Kidney epithelial cell (primary cell): ENCODE measurements around the gene SUV39H1. TPM values are rescaled to one million over a fixed set of nuclear protein-coding genes. Genes with fewer than 3 reads are reported as not detected.
A peak's percentile ranks its signal among the peaks of the same experiment; 100 is the strongest.

ENCODE experiments used
- DNase-seq: peaks from one replicate; pipeline ENCODE4 v3.0.0-alpha.2; 2010; ENCODE audit warnings: low read depth
- H3K27me3 ChIP-seq: 2 replicates; pipeline ENCODE4 v1.6.0; 2011; ENCODE audit warnings: low read length; ENCODE audit not compliant: control insufficient read depth, insufficient read depth
- H3K36me3 ChIP-seq: 2 replicates; pipeline ENCODE4 v1.5.1; 2011; ENCODE audit warnings: low read length; ENCODE audit not compliant: control insufficient read depth, insufficient read depth
- H3K4me3 ChIP-seq: 2 replicates; pipeline ENCODE4 v1.5.1; 2011; ENCODE audit warnings: low read depth, mild to moderate bottlenecking, control low read depth, low read length
- total RNA-seq: library from RNA; depleted of rRNA; stranded (reverse); fragments of >200 nt; gene quantifications from 2 replicates; pipeline ENCODE4 v1.2.3, GENCODE V29; 2015
- TF ChIP-seq, protein P1 (sequence below): IDR thresholded peaks from 2 replicates; pipeline ENCODE4 v1.5.1; 2011; ENCODE audit warnings: mild to moderate bottlenecking, moderate library complexity, low read length, control low read depth, inconsistent platforms; ENCODE audit not compliant: insufficient read depth, poor library complexity, severe bottlenecking

Gene SUV39H1
- total RNA-seq, 1 donor from 2014 or later: 7.6 TPM

DNA sequence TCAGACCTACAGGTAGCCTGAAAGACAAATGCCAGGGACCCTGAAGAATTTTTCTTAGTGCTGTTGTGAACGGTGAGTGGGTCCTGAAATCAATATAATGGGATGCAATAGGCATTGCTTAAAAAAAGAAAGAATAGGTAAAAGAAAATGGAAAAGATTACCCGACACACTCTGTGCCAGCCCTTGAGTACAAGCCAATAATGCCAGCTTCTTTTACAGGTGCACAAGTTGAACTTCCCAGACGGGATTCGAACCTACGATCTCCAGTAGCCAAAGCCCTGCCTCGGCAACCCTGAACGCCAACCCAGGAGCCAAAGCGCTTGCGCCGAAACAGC, 40.3 kb downstream of the SUV39H1 start:
- H3K4me3 ChIP-seq: peak overlapping the region; percentile 32
- no peaks in the 10 kb centered on the region for H3K36me3 ChIP-seq
- no peaks in the 10 kb centered on the region for H3K27me3 ChIP-seq
- TF ChIP-seq, protein P1, sequence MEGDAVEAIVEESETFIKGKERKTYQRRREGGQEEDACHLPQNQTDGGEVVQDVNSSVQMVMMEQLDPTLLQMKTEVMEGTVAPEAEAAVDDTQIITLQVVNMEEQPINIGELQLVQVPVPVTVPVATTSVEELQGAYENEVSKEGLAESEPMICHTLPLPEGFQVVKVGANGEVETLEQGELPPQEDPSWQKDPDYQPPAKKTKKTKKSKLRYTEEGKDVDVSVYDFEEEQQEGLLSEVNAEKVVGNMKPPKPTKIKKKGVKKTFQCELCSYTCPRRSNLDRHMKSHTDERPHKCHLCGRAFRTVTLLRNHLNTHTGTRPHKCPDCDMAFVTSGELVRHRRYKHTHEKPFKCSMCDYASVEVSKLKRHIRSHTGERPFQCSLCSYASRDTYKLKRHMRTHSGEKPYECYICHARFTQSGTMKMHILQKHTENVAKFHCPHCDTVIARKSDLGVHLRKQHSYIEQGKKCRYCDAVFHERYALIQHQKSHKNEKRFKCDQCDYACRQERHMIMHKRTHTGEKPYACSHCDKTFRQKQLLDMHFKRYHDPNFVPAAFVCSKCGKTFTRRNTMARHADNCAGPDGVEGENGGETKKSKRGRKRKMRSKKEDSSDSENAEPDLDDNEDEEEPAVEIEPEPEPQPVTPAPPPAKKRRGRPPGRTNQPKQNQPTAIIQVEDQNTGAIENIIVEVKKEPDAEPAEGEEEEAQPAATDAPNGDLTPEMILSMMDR: no peak
- no peak for DNase-seq

DNA sequence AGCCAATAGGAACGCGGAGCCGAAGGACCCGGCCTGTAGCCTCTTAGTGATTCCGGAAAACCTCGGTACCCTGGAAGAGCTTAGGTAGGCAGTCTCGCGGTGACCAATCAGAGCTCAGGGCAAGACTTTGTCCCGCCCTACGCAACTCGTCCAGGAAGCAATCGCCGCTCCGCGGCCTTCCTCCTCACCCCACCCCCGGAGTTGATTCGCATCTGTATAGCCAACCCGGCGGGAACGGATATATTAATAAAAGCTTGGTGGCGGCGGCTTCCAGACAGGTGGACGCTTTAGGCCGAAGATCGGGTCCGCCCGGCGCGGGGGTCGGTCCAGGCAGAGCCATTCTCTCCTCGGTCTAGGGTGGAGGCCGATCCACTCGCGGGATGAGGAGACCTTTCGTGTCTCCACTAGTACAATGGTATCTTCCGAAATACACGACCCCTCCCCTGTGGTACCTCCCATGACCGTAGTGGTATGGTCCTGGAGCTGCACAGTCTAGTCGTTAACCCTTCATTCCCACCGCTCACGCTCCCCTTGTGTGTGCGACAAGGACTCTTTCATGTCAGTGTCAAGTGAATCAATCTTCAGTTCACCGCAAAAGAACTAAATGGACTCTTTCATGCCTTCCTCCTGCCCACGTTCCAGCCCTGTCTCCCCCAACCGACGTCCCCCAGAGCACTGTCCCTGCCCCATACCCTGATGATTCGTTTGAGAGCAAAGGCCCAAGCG, 40.8 kb downstream of the SUV39H1 start:
- peak; percentile 93 for DNase-seq
- Histone ChIP-seq H3K27me3 (no peaks in the 10 kb centered on the region), H3K4me3 (peak overlapping the region; percentile 64), H3K36me3 (no peaks in the 10 kb centered on the region)
- TF ChIP-seq, protein P1: no peak

DNA sequence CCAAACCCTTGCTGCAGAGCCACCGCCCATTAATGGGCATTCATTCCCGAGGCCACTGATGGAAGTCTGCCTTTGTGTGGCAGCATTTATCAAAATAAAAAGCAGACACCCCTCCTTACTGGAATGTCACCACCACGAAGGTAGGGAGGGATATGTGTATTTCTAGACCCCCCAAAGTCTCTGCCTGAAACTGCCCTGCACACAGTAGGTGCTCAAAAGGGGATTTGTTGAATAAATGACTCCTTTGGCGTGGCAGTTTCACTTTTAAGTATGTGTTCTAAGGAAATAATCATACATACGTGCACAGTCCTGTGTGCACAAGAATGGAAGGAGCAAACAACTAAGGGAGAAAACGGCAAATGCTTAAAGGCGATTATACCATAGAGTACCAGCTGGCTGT, 41.4 kb downstream of the SUV39H1 start:
- TF ChIP-seq, protein P1: no peak
- Histone ChIP-seq H3K36me3 (no peaks in the 10 kb centered on the region), H3K4me3 (peak overlapping the region; percentile 64), H3K27me3 (no peaks in the 10 kb centered on the region)
- no peak for DNase-seq

DNA sequence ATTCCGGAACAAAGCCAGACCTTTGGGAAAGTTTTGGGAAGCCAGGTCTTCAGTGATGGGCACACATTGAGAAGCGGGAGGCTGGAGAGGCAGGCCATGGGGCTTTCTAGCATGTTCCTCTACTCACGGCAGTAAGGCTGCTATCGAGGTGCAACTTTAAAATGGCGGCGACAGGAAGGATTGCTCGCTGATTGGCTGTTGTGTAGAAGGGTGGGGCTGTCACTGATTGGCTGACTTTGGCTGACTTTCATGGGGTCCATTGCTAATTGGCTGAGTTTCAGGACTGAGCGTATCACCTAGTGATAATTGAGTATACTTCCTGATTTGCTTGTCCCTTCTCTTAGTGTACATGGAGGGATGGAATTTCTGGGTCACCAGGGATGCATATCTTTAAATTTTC, 45.3 kb downstream of the SUV39H1 start:
- H3K4me3 ChIP-seq: no peak overlapping the region
- DNase-seq: no peak
- TF ChIP-seq, protein P1: no peak
- no peaks in the 10 kb centered on the region for H3K27me3 ChIP-seq
- H3K36me3 ChIP-seq: no peaks in the 10 kb centered on the region

DNA sequence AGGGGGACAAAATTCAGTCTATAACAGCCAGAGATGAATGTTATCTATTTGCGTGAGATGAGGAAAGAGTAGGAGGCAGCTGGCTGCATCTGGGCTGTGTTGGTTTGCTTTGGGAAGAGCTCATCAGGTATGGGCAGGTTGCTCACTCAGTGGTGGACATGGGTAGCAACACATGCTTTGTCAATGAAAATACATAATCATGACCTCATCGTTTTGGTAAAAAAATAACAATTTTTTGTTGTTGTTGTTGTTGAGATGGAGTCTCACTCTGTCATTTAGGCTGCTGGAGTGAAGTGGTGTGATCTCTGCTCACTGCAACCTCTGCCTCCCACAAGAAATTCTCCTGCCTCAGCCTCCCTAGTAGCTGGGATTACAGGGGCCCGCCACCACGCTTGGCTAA, 48.7 kb downstream of the SUV39H1 start:
- TF ChIP-seq, protein P1: no peak
- no peak overlapping the region for H3K4me3 ChIP-seq
- DNase-seq: no peak
- H3K36me3 ChIP-seq: no peaks in the 10 kb centered on the region
- H3K27me3 ChIP-seq: no peaks in the 10 kb centered on the region

DNA sequence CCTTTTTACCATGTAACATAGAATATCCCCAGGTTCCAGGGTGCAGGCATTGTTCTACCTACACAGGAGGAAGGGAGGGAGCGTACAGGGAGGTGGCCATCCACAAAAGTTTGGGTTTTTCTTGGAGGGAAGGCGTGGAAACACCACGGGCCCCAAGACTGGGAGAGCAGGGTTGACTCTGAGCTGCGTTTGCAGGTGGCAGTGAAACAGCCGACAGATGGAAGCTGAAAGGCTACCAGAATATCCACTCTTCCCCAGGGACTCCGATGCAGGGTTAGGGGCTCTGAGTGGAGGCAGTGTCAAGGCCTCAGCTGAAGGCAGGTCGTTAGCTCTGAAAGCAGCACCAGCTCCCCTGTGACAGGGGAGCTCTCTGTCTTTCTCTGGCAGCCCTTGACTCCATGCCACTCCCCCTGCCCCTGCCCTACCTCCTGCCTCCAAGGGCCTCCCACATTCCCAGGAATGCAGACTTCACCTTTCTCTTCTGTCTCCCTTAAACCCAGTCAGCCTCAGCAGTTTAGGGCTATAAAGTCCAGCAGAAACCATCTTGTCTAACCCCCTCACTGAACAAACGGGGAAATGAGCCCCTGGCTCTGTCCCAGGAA, 51.0 kb downstream of the SUV39H1 start:
- Histone ChIP-seq H3K4me3 (no peak overlapping the region), H3K27me3 (no peaks in the 10 kb centered on the region), H3K36me3 (no peaks in the 10 kb centered on the region)
- no peak for DNase-seq
- TF ChIP-seq, protein P1: no peak
